GM12878 (cell line): ENCODE measurements around the gene HCK.

ENCODE experiments used
- CBX5 ChIP-seq: sonication (generic); IDR thresholded peaks from 2 replicates; pipeline ENCODE4 v1.6.1; 2016; ENCODE audit warnings: low read depth, moderate library complexity, mild to moderate bottlenecking, inconsistent platforms
- EP300 ChIP-seq, 2 experiments: fragments of 150-350 bp in 1 of 2; IDR thresholded peaks; 2 replicates each; pipeline ENCODE4 v1.6.1; 2011 to 2012; ENCODE audit warnings: low read depth in 2 of 2, low read length in 2 of 2, borderline replicate concordance in 1 of 2, improper control_type of control experiment in 1 of 2, inconsistent platforms in 1 of 2; ENCODE audit not compliant: control insufficient read depth in 1 of 2
- EZH2 ChIP-seq: IDR thresholded peaks from 2 replicates; pipeline ENCODE4 v1.6.1; 2012; ENCODE audit warnings: low read depth, mild to moderate bottlenecking, control low read depth, inconsistent platforms, low read length, borderline replicate concordance; ENCODE audit not compliant: control insufficient read depth
- KAT2A ChIP-seq: conservative IDR thresholded peaks from 2 replicates; pipeline ENCODE4 v1.6.1; 2011; ENCODE audit warnings: low read depth, low read length; ENCODE audit not compliant: control insufficient read depth
- MYC ChIP-seq: IDR thresholded peaks from 2 replicates; pipeline ENCODE4 v1.6.1; 2011; ENCODE audit warnings: mild to moderate bottlenecking, low read length, moderate library complexity, inconsistent platforms; ENCODE audit not compliant: insufficient read depth, insufficient replicate concordance, insufficient read length, severe bottlenecking
- NR2F1 ChIP-seq: fragments of 450-650 bp; conservative IDR thresholded peaks from 2 replicates; pipeline ENCODE4 v1.6.1; 2017; ENCODE audit warnings: mild to moderate bottlenecking
- SIN3A ChIP-seq: IDR thresholded peaks from 2 replicates; pipeline ENCODE4 v1.6.1; 2012; ENCODE audit warnings: low read depth, low read length, improper control_type of control experiment
- TF ChIP-seq, protein P1 (sequence below), 3 experiments: IDR thresholded peaks in 2 of 3; conservative IDR thresholded peaks in 1 of 3; 2 replicates each; pipeline ENCODE4 v1.5.1; 2011; ENCODE audit warnings: low read depth in 3 of 3, low read length in 3 of 3, mild to moderate bottlenecking in 3 of 3, control low read depth in 2 of 3, moderate library complexity in 2 of 3, inconsistent platforms in 1 of 3, mixed read lengths in 1 of 3; ENCODE audit not compliant: control insufficient read depth in 2 of 3, insufficient read depth in 1 of 3; ENCODE audit errors: extremely low read depth in 1 of 3
- TF ChIP-seq, protein P2 (sequence below): IDR thresholded peaks from 2 replicates; pipeline ENCODE4 v1.6.1; 2012; ENCODE audit warnings: mild to moderate bottlenecking, low read depth, low read length
- TF ChIP-seq, protein P3 (sequence below): IDR thresholded peaks from 2 replicates; pipeline ENCODE4 v1.6.1; 2012; ENCODE audit warnings: low read depth, low read length, improper control_type of control experiment
- TF ChIP-seq, protein P4 (sequence below): fragments of 450-650 bp; IDR thresholded peaks from 2 replicates; pipeline ENCODE4 v1.6.1; 2018; ENCODE audit warnings: borderline replicate concordance, mild to moderate bottlenecking; ENCODE audit not compliant: partially characterized antibody

DNA sequence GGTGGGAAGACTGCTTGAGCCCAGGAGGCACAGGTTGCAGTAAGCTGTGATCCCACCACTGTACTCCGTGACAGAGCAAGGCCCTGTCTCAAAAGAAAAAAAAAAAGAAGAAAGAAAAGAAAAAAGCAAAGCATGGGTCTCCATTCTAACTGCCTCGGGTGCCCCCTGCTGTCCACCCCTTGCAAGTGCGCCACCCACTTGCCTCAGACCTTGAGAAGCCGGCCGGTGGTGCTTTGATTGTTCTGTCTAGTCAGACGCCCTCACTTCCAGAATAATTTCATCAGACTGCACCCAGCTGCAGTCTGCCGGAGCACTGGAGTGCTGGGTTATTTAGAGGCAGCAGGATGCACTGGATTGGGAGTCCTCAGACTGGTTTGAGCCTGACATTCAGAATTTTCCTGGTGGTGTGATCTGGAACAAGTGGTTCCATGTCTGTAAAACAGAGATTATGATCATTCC is 39.9 kb downstream of the HCK start:
- TF ChIP-seq, protein P1, sequence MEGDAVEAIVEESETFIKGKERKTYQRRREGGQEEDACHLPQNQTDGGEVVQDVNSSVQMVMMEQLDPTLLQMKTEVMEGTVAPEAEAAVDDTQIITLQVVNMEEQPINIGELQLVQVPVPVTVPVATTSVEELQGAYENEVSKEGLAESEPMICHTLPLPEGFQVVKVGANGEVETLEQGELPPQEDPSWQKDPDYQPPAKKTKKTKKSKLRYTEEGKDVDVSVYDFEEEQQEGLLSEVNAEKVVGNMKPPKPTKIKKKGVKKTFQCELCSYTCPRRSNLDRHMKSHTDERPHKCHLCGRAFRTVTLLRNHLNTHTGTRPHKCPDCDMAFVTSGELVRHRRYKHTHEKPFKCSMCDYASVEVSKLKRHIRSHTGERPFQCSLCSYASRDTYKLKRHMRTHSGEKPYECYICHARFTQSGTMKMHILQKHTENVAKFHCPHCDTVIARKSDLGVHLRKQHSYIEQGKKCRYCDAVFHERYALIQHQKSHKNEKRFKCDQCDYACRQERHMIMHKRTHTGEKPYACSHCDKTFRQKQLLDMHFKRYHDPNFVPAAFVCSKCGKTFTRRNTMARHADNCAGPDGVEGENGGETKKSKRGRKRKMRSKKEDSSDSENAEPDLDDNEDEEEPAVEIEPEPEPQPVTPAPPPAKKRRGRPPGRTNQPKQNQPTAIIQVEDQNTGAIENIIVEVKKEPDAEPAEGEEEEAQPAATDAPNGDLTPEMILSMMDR (IDR thresholded peaks at IDR 0.05 in 2 of 3, conservative IDR thresholded peaks at IDR 0.05 in 1 of 3; ENCODE audit: control insufficient read depth in 2 of 3, extremely low read depth in 1 of 3, insufficient read depth in 1 of 3, low read depth in 3 of 3, low read length in 3 of 3) = peak; percentile 82 to 95 (median 94)
- TF ChIP-seq SIN3A (no peak), KAT2A (no peak), MYC (no peak), CBX5 (no peak), EP300 (IDR thresholded peaks at IDR 0.05; ENCODE audit: borderline replicate concordance in 1 of 2, control insufficient read depth in 1 of 2, low read depth in 2 of 2, low read length in 2 of 2) (no peak), EZH2 (no peak), NR2F1 (no peak)
- TF ChIP-seq, protein P2, sequence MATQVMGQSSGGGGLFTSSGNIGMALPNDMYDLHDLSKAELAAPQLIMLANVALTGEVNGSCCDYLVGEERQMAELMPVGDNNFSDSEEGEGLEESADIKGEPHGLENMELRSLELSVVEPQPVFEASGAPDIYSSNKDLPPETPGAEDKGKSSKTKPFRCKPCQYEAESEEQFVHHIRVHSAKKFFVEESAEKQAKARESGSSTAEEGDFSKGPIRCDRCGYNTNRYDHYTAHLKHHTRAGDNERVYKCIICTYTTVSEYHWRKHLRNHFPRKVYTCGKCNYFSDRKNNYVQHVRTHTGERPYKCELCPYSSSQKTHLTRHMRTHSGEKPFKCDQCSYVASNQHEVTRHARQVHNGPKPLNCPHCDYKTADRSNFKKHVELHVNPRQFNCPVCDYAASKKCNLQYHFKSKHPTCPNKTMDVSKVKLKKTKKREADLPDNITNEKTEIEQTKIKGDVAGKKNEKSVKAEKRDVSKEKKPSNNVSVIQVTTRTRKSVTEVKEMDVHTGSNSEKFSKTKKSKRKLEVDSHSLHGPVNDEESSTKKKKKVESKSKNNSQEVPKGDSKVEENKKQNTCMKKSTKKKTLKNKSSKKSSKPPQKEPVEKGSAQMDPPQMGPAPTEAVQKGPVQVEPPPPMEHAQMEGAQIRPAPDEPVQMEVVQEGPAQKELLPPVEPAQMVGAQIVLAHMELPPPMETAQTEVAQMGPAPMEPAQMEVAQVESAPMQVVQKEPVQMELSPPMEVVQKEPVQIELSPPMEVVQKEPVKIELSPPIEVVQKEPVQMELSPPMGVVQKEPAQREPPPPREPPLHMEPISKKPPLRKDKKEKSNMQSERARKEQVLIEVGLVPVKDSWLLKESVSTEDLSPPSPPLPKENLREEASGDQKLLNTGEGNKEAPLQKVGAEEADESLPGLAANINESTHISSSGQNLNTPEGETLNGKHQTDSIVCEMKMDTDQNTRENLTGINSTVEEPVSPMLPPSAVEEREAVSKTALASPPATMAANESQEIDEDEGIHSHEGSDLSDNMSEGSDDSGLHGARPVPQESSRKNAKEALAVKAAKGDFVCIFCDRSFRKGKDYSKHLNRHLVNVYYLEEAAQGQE = no peak
- TF ChIP-seq, protein P3, sequence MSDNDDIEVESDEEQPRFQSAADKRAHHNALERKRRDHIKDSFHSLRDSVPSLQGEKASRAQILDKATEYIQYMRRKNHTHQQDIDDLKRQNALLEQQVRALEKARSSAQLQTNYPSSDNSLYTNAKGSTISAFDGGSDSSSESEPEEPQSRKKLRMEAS = no peak
- TF ChIP-seq, protein P4, sequence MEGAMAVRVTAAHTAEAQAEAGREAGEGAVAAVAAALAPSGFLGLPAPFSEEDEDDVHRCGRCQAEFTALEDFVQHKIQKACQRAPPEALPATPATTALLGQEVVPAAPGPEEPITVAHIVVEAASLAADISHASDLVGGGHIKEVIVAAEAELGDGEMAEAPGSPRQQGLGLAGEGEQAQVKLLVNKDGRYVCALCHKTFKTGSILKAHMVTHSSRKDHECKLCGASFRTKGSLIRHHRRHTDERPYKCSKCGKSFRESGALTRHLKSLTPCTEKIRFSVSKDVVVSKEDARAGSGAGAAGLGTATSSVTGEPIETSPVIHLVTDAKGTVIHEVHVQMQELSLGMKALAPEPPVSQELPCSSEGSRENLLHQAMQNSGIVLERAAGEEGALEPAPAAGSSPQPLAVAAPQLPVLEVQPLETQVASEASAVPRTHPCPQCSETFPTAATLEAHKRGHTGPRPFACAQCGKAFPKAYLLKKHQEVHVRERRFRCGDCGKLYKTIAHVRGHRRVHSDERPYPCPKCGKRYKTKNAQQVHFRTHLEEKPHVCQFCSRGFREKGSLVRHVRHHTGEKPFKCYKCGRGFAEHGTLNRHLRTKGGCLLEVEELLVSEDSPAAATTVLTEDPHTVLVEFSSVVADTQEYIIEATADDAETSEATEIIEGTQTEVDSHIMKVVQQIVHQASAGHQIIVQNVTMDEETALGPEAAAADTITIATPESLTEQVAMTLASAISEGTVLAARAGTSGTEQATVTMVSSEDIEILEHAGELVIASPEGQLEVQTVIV = no peak
